ENCODE measurements around the gene BPIFB2.

Gene BPIFB2

GRCh38 chr20:33022694-33023438 is 15.4 kb downstream of the BPIFB2 start:
- no peak for DNase-seq

- no peak for DNase-seq
These were observed 16.1 kb downstream of the BPIFB2 start for GRCh38 chr20:33023439-33024242.

- DNase-seq, result no peak
These were observed 16.7 kb downstream of the BPIFB2 start for GRCh38 chr20:33024243-33024560.

- no peak for DNase-seq
These were observed 17.3 kb downstream of the BPIFB2 start for GRCh38 chr20:33024609-33025317.

- no peak for DNase-seq
These were observed 17.9 kb downstream of the BPIFB2 start for GRCh38 chr20:33025318-33025876.

- DNase-seq, result no peak
These were observed 18.7 kb downstream of the BPIFB2 start for GRCh38 chr20:33026072-33026778.

GRCh38 chr20:33026779-33027759 is 19.6 kb downstream of the BPIFB2 start:
- DNase-seq, result no peak

GRCh38 chr20:33027769-33028751 is 20.6 kb downstream of the BPIFB2 start:
- DNase-seq, result no peak

GRCh38 chr20:33028875-33029274 is 21.4 kb downstream of the BPIFB2 start:
- no peak for DNase-seq

- no peak for DNase-seq
These were observed 22.6 kb downstream of the BPIFB2 start for GRCh38 chr20:33030076-33030475.

GRCh38 chr20:33030569-33030968 is 23.1 kb downstream of the BPIFB2 start:
- no peak for DNase-seq

- DNase-seq, result no peak
These were observed 24.0 kb downstream of the BPIFB2 start, which contains the start of gene BPIFB6 for GRCh38 chr20:33031531-33031930. Gene BPIFB6 (plus strand): TSS chr20:33031648. CDS start chr20:33031648, 0 bp downstream.

- DNase-seq, result no peak
These were observed 25.1 kb downstream of the BPIFB2 start for GRCh38 chr20:33032555-33032954.

- no peak for DNase-seq
These were observed 25.9 kb downstream of the BPIFB2 start for GRCh38 chr20:33033381-33033780.

GRCh38 chr20:33034115-33034514 is 26.6 kb downstream of the BPIFB2 start:
- no peak for DNase-seq

GRCh38 chr20:33034901-33035492 is 27.5 kb downstream of the BPIFB2 start:
- no peak for DNase-seq

- DNase-seq, result no peak
These were observed 30.0 kb downstream of the BPIFB2 start for GRCh38 chr20:33037456-33037855.

- DNase-seq, result no peak
These were observed 30.7 kb downstream of the BPIFB2 start for GRCh38 chr20:33038243-33038642.

GRCh38 chr20:33042430-33042829 is 34.9 kb downstream of the BPIFB2 start:
- DNase-seq, result no peak

Measured in T-helper 2 cell (primary cell).